ENCODE data around the gene SLFN5. TPM values are rescaled to one million over a fixed set of nuclear protein-coding genes. Genes with fewer than 3 reads are reported as not detected.

SLFN5 gene
- total and polyA plus RNA-seq, 2 donors (not counting 1 experiment from before 2014, with no cell fraction given), result 0.82 to 12.5 TPM

GRCh38 chr17:35217107-35217506 is 25.8 kb upstream of the SLFN5 start:
- no peaks in the 10 kb centered on the region for H4K20me1 ChIP-seq (ENCODE audit: control insufficient read depth, insufficient read depth, low read length, poor library complexity, severe bottlenecking)
- ATAC-seq (ENCODE audit: low read depth) (no peak), DNase-seq (no peak)
- H3K4me2 ChIP-seq (replicated peaks; ENCODE audit: low read depth, low read length, poor library complexity, severe bottlenecking), result no peak overlapping the region
- H3K79me2 ChIP-seq (ENCODE audit: control insufficient read depth, insufficient read depth, low read length), result no peaks in the 10 kb centered on the region
- CTCF ChIA-PET, result no interaction called here
- Mint-ChIP-seq H3K27ac (no peak overlapping the region), H3K4me3 (no peak overlapping the region), H3K4me1 (peaks cover 7% of the 10 kb centered on the region), H3K27me3 (peaks cover 17% of the 10 kb centered on the region), H3K9me3 (ENCODE audit: insufficient read depth) (no peaks in the 10 kb centered on the region)
- H3K27me3 ChIP-seq (replicated peaks in 1 of 4; ENCODE audit: control extremely low read depth in 1 of 4, control insufficient read depth in 3 of 4, insufficient read depth in 4 of 4, low read length in 3 of 4), result peaks cover 0 to 8% (median 1%) of the 10 kb centered on the region in 4 experiments
- no peaks in the 10 kb centered on the region for H3K36me3 ChIP-seq (replicated peaks in 1 of 2; ENCODE audit: control extremely low read depth in 1 of 2, control insufficient read depth in 1 of 2, extremely low read depth in 1 of 2, insufficient read depth in 2 of 2, low read length in 1 of 2)
- intact Hi-C loops (cut with micrococcal nuclease), result loop anchor here (10.0 kb wide), 1 partner anchor 48 kb away; no protein-coding TSS in a partner anchor
- H3K9me3 ChIP-seq (ENCODE audit: control extremely low read depth in 1 of 3, control insufficient read depth in 2 of 3, insufficient read depth in 1 of 3, low read length in 2 of 3), result peaks cover 0 to 2% (median 0%) of the 10 kb centered on the region in 3 donors
- H3K9ac ChIP-seq (ENCODE audit: low read length), result no peak overlapping the region
- H3K4me3 ChIP-seq (ENCODE audit: control extremely low read depth in 1 of 5, extremely low read depth in 1 of 5, insufficient read depth in 1 of 5, low read depth in 2 of 5, low read length in 4 of 5), result no peak overlapping the region
- WGBS (ENCODE audit: insufficient coverage), result no CpG with 5 or more reads among the region's 5 CpGs
- POLR2A ChIA-PET, result no interaction called here
- TF ChIP-seq EZH2 (IDR thresholded peaks at IDR 0.05; ENCODE audit: borderline replicate concordance, insufficient read depth, low read depth, low read length, poor library complexity, severe bottlenecking), result no peak
- TF ChIP-seq CTCF (IDR thresholded peaks at IDR 0.05), result no peak
- no peak overlapping the region for H3K27ac ChIP-seq (ENCODE audit: low read length in 2 of 2)
- no peak overlapping the region for H2AFZ ChIP-seq (ENCODE audit: insufficient read depth, low read depth, low read length, poor library complexity, severe bottlenecking)
- H3K4me1 ChIP-seq (ENCODE audit: control insufficient read depth in 2 of 2, insufficient read depth in 2 of 2, low read length in 2 of 2), result no peaks in the 10 kb centered on the region

- H3K4me3 Mint-ChIP-seq, result no peak overlapping the region
- intact Hi-C loops (cut with micrococcal nuclease), result loop anchor here (10.0 kb wide), 1 partner anchor 46 kb away; no protein-coding TSS in a partner anchor
- Histone ChIP-seq H3K4me3 (ENCODE audit: control extremely low read depth in 1 of 5, extremely low read depth in 1 of 5, insufficient read depth in 1 of 5, low read depth in 2 of 5, low read length in 4 of 5) (no peak overlapping the region), H3K27ac (ENCODE audit: low read length in 2 of 2) (no peak overlapping the region), H4K20me1 (ENCODE audit: control insufficient read depth, insufficient read depth, low read length, poor library complexity, severe bottlenecking) (no peaks in the 10 kb centered on the region), H3K27me3 (replicated peaks in 1 of 4; ENCODE audit: control extremely low read depth in 1 of 4, control insufficient read depth in 3 of 4, insufficient read depth in 4 of 4, low read length in 3 of 4) (peaks cover 0 to 8% (median 1%) of the 10 kb centered on the region in 4 experiments), H3K9ac (ENCODE audit: low read length) (no peak overlapping the region), H3K36me3 (replicated peaks in 1 of 2; ENCODE audit: control extremely low read depth in 1 of 2, control insufficient read depth in 1 of 2, extremely low read depth in 1 of 2, insufficient read depth in 2 of 2, low read length in 1 of 2) (no peaks in the 10 kb centered on the region), H2AFZ (ENCODE audit: insufficient read depth, low read depth, low read length, poor library complexity, severe bottlenecking) (no peak overlapping the region), H3K4me2 (replicated peaks; ENCODE audit: low read depth, low read length, poor library complexity, severe bottlenecking) (no peak overlapping the region), H3K9me3 (ENCODE audit: control extremely low read depth in 1 of 3, control insufficient read depth in 2 of 3, insufficient read depth in 1 of 3, low read length in 2 of 3) (peaks cover 0 to 13% (median 6%) of the 10 kb centered on the region in 3 donors), H3K79me2 (ENCODE audit: control insufficient read depth, insufficient read depth, low read length) (no peaks in the 10 kb centered on the region), H3K4me1 (ENCODE audit: control insufficient read depth in 2 of 2, insufficient read depth in 2 of 2, low read length in 2 of 2) (no peaks in the 10 kb centered on the region)
- peaks cover 7% of the 10 kb centered on the region for H3K4me1 Mint-ChIP-seq
- DNase-seq, result no peak
- TF ChIP-seq CTCF (IDR thresholded peaks at IDR 0.05), result no peak
- no peak for TF ChIP-seq EZH2 (IDR thresholded peaks at IDR 0.05; ENCODE audit: borderline replicate concordance, insufficient read depth, low read depth, low read length, poor library complexity, severe bottlenecking)
- no peak for ATAC-seq (ENCODE audit: low read depth)
- no CpG with 5 or more reads among the region's 2 CpGs for WGBS (ENCODE audit: insufficient coverage)
- H3K27me3 Mint-ChIP-seq, result peaks cover 15% of the 10 kb centered on the region
- H3K27ac Mint-ChIP-seq, result no peak overlapping the region
- H3K9me3 Mint-ChIP-seq (ENCODE audit: insufficient read depth), result no peaks in the 10 kb centered on the region
- ChIA-PET POLR2A (no interaction called here), CTCF (no interaction called here)
Observed at GRCh38 chr17:35218915-35219314, 24.0 kb upstream of the SLFN5 start.
